ENCODE data around the gene OSBPL8. TPM values are rescaled to one million over a fixed set of nuclear protein-coding genes. Genes with fewer than 3 reads are reported as not detected.
A peak's percentile ranks its signal among the peaks of the same experiment; 100 is the strongest.

The OSBPL8 gene
- total RNA-seq, 3 donors from 2014 or later (not counting 1 experiment from before 2014, with no cell fraction given), result 133 to 154 (median 138) TPM

GRCh38 chr12:76471579-76471978 is 88.0 kb downstream of the OSBPL8 start:
- no peaks in the 10 kb centered on the region for H3K4me1 ChIP-seq (ENCODE audit: control insufficient read depth, insufficient read depth, low read length)
- no peaks in the 10 kb centered on the region for H3K27me3 ChIP-seq (ENCODE audit: control insufficient read depth, insufficient read depth, low read length)
- H3K9me3 ChIP-seq (ENCODE audit: control insufficient read depth, insufficient read depth, low read length), result no peaks in the 10 kb centered on the region
- 94% methylated on average over 1 of the region's 1 CpG for WGBS (ENCODE audit: insufficient coverage)
- intact Hi-C loops (cut with micrococcal nuclease), result loop anchor here (5.0 kb wide), 1 partner anchor 116 kb away; no protein-coding TSS in a partner anchor
- TF ChIP-seq CTCF (IDR thresholded peaks at IDR 0.05), result no peak
- H3K36me3 Mint-ChIP-seq, result no peaks in the 10 kb centered on the region
- no peaks in the 10 kb centered on the region for H3K27me3 Mint-ChIP-seq (ENCODE audit: low read depth in 2 of 2)
- H3K9me3 Mint-ChIP-seq, result no peaks in the 10 kb centered on the region
- H3K27ac ChIP-seq (ENCODE audit: low read length), result no peak overlapping the region
- no peaks in the 10 kb centered on the region for H3K36me3 ChIP-seq (ENCODE audit: control insufficient read depth, insufficient read depth, low read length)
- ATAC-seq (no peak), DNase-seq (no peak)
- no peak overlapping the region for H3K4me3 ChIP-seq (ENCODE audit: low read length)
- H3K27ac Mint-ChIP-seq, result no peak overlapping the region
- no peak overlapping the region for H3K4me3 Mint-ChIP-seq
- peaks cover 24 to 26% of the 10 kb centered on the region in 2 donors for H3K4me1 Mint-ChIP-seq

- H3K27ac ChIP-seq (ENCODE audit: low read length), result no peak overlapping the region
- no peaks in the 10 kb centered on the region for H3K27me3 ChIP-seq (ENCODE audit: control insufficient read depth, insufficient read depth, low read length)
- H3K36me3 Mint-ChIP-seq, result no peaks in the 10 kb centered on the region
- no peaks in the 10 kb centered on the region for H3K9me3 Mint-ChIP-seq
- H3K4me1 ChIP-seq (ENCODE audit: control insufficient read depth, insufficient read depth, low read length), result no peaks in the 10 kb centered on the region
- peaks cover 15 to 16% of the 10 kb centered on the region in 2 donors for H3K4me1 Mint-ChIP-seq
- DNase-seq (peak in 1 of 2 donors; percentile 15), ATAC-seq (peak; percentile 82 to 96 (median 88))
- H3K27ac Mint-ChIP-seq, result no peak overlapping the region
- no peak overlapping the region for H3K4me3 ChIP-seq (ENCODE audit: low read length)
- TF ChIP-seq CTCF (IDR thresholded peaks at IDR 0.05), result no peak
- no peaks in the 10 kb centered on the region for H3K27me3 Mint-ChIP-seq (ENCODE audit: low read depth in 2 of 2)
- no peak overlapping the region for H3K4me3 Mint-ChIP-seq
- intact Hi-C loops (cut with micrococcal nuclease), result loop anchor here (5.0 kb wide), 1 partner anchor 117 kb away; no protein-coding TSS in a partner anchor
- 75% methylated on average over 6 of the region's 7 CpGs for WGBS (ENCODE audit: insufficient coverage)
- no peaks in the 10 kb centered on the region for H3K9me3 ChIP-seq (ENCODE audit: control insufficient read depth, insufficient read depth, low read length)
- H3K36me3 ChIP-seq (ENCODE audit: control insufficient read depth, insufficient read depth, low read length), result no peaks in the 10 kb centered on the region
Measured at GRCh38 chr12:76470028-76470939, 89.3 kb downstream of the OSBPL8 start.

- Histone ChIP-seq H3K27ac (ENCODE audit: low read length) (no peak overlapping the region), H3K4me3 (ENCODE audit: low read length) (no peak overlapping the region), H3K27me3 (ENCODE audit: control insufficient read depth, insufficient read depth, low read length) (no peaks in the 10 kb centered on the region), H3K4me1 (ENCODE audit: control insufficient read depth, insufficient read depth, low read length) (no peaks in the 10 kb centered on the region), H3K36me3 (ENCODE audit: control insufficient read depth, insufficient read depth, low read length) (no peaks in the 10 kb centered on the region), H3K9me3 (ENCODE audit: control insufficient read depth, insufficient read depth, low read length) (no peaks in the 10 kb centered on the region)
- H3K36me3 Mint-ChIP-seq, result no peaks in the 10 kb centered on the region
- no peak for TF ChIP-seq CTCF (IDR thresholded peaks at IDR 0.05)
- no peak for DNase-seq
- no peak for ATAC-seq
- 95% methylated on average over 4 of the region's 5 CpGs for WGBS (ENCODE audit: insufficient coverage)
- intact Hi-C loops (cut with micrococcal nuclease), result no loop called here
- peaks cover 34 to 41% of the 10 kb centered on the region in 2 donors for H3K4me1 Mint-ChIP-seq
- no peak overlapping the region for H3K4me3 Mint-ChIP-seq
- H3K9me3 Mint-ChIP-seq, result no peaks in the 10 kb centered on the region
- H3K27me3 Mint-ChIP-seq (ENCODE audit: low read depth in 2 of 2), result no peaks in the 10 kb centered on the region
- no peak overlapping the region for H3K27ac Mint-ChIP-seq
Measured at GRCh38 chr12:76464631-76465166, 94.9 kb downstream of the OSBPL8 start.

All from natural killer cell (primary cell).